GM23248 (cell line): ENCODE data around the gene FBN1.

Source experiments
- EZH2 ChIP-seq: fragments of 200-600 bp; sonication (generic); IDR thresholded peaks from 2 replicates; pipeline ENCODE4 v1.6.1; 2018; ENCODE audit warnings: antibody characterized with exemption, mild to moderate bottlenecking; ENCODE audit not compliant: insufficient read depth, poor library complexity, severe bottlenecking
- EZH2phosphoT487 ChIP-seq: fragments of 200-600 bp; sonication (generic); IDR thresholded peaks from 2 replicates; pipeline ENCODE4 v1.6.1; 2018; ENCODE audit warnings: antibody characterized with exemption, moderate library complexity, mild to moderate bottlenecking, low read depth; ENCODE audit not compliant: insufficient read depth

- TF ChIP-seq EZH2 = no peak
- TF ChIP-seq EZH2phosphoT487 = no peak
Observed at GRCh38 chr15:48363474-48363873, 282.0 kb downstream of the FBN1 start.
